BJ (cell line): ENCODE results near the gene CUL1. TPM values are rescaled to one million over a fixed set of nuclear protein-coding genes. Genes with fewer than 3 reads are reported as not detected.
"Not testable (repeated sequence)": the region's sequence is repeated elsewhere in the genome, so short reads cannot be mapped to it uniquely, and the experiment has no call there.

ENCODE experiments used
- CTCF ChIA-PET: fragments of 350-600 bp; formaldehyde crosslinking; extraction: SDS; loops from one replicate; lab custom pipeline; 2021; ENCODE audit warnings: antibody characterized with exemption, inconsistent platforms; lab: Yijun Ruan, JAX
- POLR2A ChIA-PET: fragments of 300-600 bp; sonication (Branson Sonifier 250); formaldehyde crosslinking; extraction: SDS; loops from one replicate; lab custom pipeline; 2021; ENCODE audit warnings: antibody characterized with exemption; lab: Charles Lee
- DNase-seq: peaks from one replicate; pipeline ENCODE4 v3.0.0-alpha.2; 2011; ENCODE audit warnings: low read depth
- H3K27me3 ChIP-seq: 2 replicates; pipeline ENCODE4 v1.6.0; 2011; ENCODE audit warnings: low read length; ENCODE audit not compliant: control insufficient read depth, insufficient read depth
- H3K36me3 ChIP-seq: 2 replicates; pipeline ENCODE4 v1.5.1; 2011; ENCODE audit warnings: low read length; ENCODE audit not compliant: control insufficient read depth, insufficient read depth
- H3K4me3 ChIP-seq: 2 replicates; pipeline ENCODE4 v1.5.1; 2011; ENCODE audit warnings: low read depth, mild to moderate bottlenecking, control low read depth, low read length
- CTCF ChIP-seq: IDR thresholded peaks from 2 replicates; pipeline ENCODE4 v1.5.1; 2011; ENCODE audit warnings: low read depth, mild to moderate bottlenecking, control low read depth, inconsistent platforms, low read length, moderate library complexity; ENCODE audit not compliant: insufficient read depth
- polyA plus RNA-seq: library from polyadenylated mRNA; depleted of rRNA; stranded (reverse); fragments of >200 nt; gene quantifications from 2 replicates; pipeline ENCODE4 v1.2.3, GENCODE V29; 2011

The CUL1 gene
- polyA plus RNA-seq, 1 experiment: 38.6 TPM

- Histone ChIP-seq H3K36me3 (no peaks in the 10 kb centered on the region), H3K4me3 (no peak overlapping the region), H3K27me3 (no peaks in the 10 kb centered on the region)
- ChIA-PET POLR2A (no interaction called here), CTCF (interaction anchor here (0.7 kb wide), 1 partner anchor 50 kb away, joined by 3 read pairs; no protein-coding TSS in a partner anchor)
- DNase-seq: no peak
- TF ChIP-seq CTCF: no peak
These were observed 4.4 kb downstream of the CUL1 start for GRCh38 chr7:148702876-148703670.

- POLR2A ChIA-PET, H3K4me3 ChIP-seq, DNase-seq, H3K27me3 ChIP-seq, H3K36me3 ChIP-seq: not testable (repeated sequence)
- CTCF ChIA-PET: interaction anchor here (1.1 kb wide), 1 partner anchor 128 kb away, joined by 3 read pairs; no protein-coding TSS in a partner anchor
These were observed 4.9 kb downstream of the CUL1 start for GRCh38 chr7:148703671-148703962.

DNA sequence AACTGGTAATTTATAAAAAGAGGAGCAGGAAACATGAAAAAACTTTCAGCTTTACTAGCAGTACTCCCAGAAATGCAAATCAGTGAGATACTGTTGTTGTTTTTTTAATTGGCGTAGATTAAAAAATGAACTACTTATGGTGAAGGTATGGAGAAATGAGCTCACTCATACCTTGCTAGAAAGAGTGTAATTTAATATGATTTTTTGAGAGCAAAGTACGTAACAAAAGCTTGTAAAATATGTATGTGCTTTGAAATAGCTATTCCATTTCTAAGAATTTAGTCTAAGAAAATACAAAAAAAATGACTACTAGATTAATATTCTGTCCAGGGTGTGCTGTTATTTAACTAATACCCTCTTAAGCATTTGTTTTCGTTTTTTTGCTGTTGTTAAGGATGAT lies 5.5 kb downstream of the CUL1 start:
- ChIA-PET POLR2A (no interaction called here), CTCF (interaction anchor here (0.6 to 1.1 kb wide), 2 partner anchors 129 to 443 kb away, joined by 3 read pairs; no protein-coding TSS in a partner anchor)
- no peak for TF ChIP-seq CTCF

GRCh38 chr7:148704970-148705369 lies 6.3 kb downstream of the CUL1 start:
- ChIA-PET POLR2A (no interaction called here), CTCF (interaction anchor here (0.6 kb wide), 2 partner anchors 16 to 442 kb away, joined by 3 read pairs; no protein-coding TSS in a partner anchor)
- DNase-seq: no peak
- no peak for TF ChIP-seq CTCF
- no peak overlapping the region for H3K4me3 ChIP-seq
- H3K36me3 ChIP-seq: no peaks in the 10 kb centered on the region
- H3K27me3 ChIP-seq: no peaks in the 10 kb centered on the region

More for the DNA sequence above, 5.5 kb downstream of the CUL1 start:
- DNase-seq: no peak
- H3K36me3 ChIP-seq: no peaks in the 10 kb centered on the region
- no peaks in the 10 kb centered on the region for H3K27me3 ChIP-seq
- no peak overlapping the region for H3K4me3 ChIP-seq

DNA sequence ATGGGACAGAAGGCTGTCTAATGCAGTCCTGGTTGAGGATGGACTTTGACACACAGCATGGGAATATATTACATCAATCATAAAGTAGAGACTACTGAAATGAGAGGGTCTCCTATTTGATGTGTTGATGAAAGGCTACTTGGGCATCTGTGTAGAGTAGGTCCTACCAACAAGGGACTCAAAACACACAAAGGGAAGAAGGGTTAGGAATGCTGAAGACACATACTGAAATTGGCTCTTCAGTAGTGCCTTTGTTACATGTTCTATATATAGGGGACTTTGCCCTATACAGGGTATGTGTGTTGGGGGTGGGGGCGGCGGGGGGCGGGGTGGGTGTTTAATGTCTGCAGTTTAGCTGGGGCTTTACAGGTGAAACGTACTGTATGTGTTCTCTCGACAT lies 7.7 kb downstream of the CUL1 start:
- H3K4me3 ChIP-seq: no peak overlapping the region
- TF ChIP-seq CTCF: no peak
- DNase-seq: no peak
- H3K36me3 ChIP-seq: no peaks in the 10 kb centered on the region
- ChIA-PET POLR2A (no interaction called here), CTCF (no interaction called here)
- no peaks in the 10 kb centered on the region for H3K27me3 ChIP-seq
